Fibroblast of mammary gland (primary cell): ENCODE results near the gene SPATA20.

Experiments used
- DNase-seq: peaks from one replicate; pipeline ENCODE4 v3.0.0-alpha.2; 2010; ENCODE audit warnings: low read depth
- H3K4me3 ChIP-seq: 2 replicates; pipeline ENCODE4 v1.5.1; 2011; ENCODE audit warnings: low read depth, mild to moderate bottlenecking, low read length, moderate library complexity; ENCODE audit not compliant: control insufficient read depth
- CTCF ChIP-seq: conservative IDR thresholded peaks from 2 replicates; pipeline ENCODE4 v1.5.1; 2011; ENCODE audit warnings: low read depth, low read length, inconsistent platforms; ENCODE audit not compliant: control insufficient read depth, insufficient read depth

SPATA20 gene

GRCh38 chr17:50558941-50559614, 12.1 kb downstream of the SPATA20 start:
- no peak overlapping the region for H3K4me3 ChIP-seq
- no peak for DNase-seq
- TF ChIP-seq CTCF: no peak

GRCh38 chr17:50559674-50560184, 12.8 kb downstream of the SPATA20 start:
- H3K4me3 ChIP-seq: peak overlapping the region; percentile 49
- TF ChIP-seq CTCF: no peak
- peak; percentile 72 for DNase-seq

GRCh38 chr17:50560185-50560824, 13.3 kb downstream of the SPATA20 start, which contains the start of gene CACNA1G:
TSS of gene CACNA1G (plus strand) at chr17:50560715. CDS start at chr17:50561460, 745 bp downstream.
- peak; percentile 74 for DNase-seq
- no peak for TF ChIP-seq CTCF
- peak within 1 kb of the TSS; percentile 49 for H3K4me3 ChIP-seq

GRCh38 chr17:50560931-50561745, 14.2 kb downstream of the SPATA20 start:
- DNase-seq: no peak

GRCh38 chr17:50561746-50562141, 14.8 kb downstream of the SPATA20 start:
- no peak overlapping the region for H3K4me3 ChIP-seq
- DNase-seq: no peak
- TF ChIP-seq CTCF: no peak

More at GRCh38 chr17:50560931-50561745, 14.2 kb downstream of the SPATA20 start:
- peak overlapping the region; percentile 19 for H3K4me3 ChIP-seq
- TF ChIP-seq CTCF: no peak

- H3K4me3 ChIP-seq: no peak overlapping the region
- no peak for TF ChIP-seq CTCF
- no peak for DNase-seq
Measured at GRCh38 chr17:50562242-50563091, 15.5 kb downstream of the SPATA20 start.
